ENCODE measurements around the gene NAA35. TPM values are rescaled to one million over a fixed set of nuclear protein-coding genes. Genes with fewer than 3 reads are reported as not detected.

The NAA35 gene
- total and polyA plus RNA-seq, 9 of the 15 experiments (the other 6 are each of a cell fraction or from before 2014, with no cell fraction given): 17.7 to 43.9 (median 29.0) TPM

GRCh38 chr9:86036555-86036954 lies 95.6 kb downstream of the NAA35 start:
- ChIA-PET POLR2A (no interaction called here), CTCF (ENCODE audit: low intra/inter-chr PET ratio) (no interaction called here)
- no peak overlapping the region for H3K27ac ChIP-seq (ENCODE audit: extremely low read depth, low read depth, low read length)
- H3K4me1 ChIP-seq (replicated peaks in 1 of 2; ENCODE audit: control insufficient read depth in 2 of 2, insufficient read depth in 2 of 2, low read length in 2 of 2): no peaks in the 10 kb centered on the region; a peak in 1 of 5 replicates
- no TSS peak for BruUV-seq (replicated peaks)
- H3K79me2 ChIP-seq (ENCODE audit: control insufficient read depth, insufficient read depth, low read length): no peaks in the 10 kb centered on the region
- H3K9me1 ChIP-seq (ENCODE audit: control insufficient read depth, insufficient read depth, low read length): no peaks in the 10 kb centered on the region
- H3K4me3 ChIP-seq: no peak overlapping the region
- 23% methylated on average over 9 of the region's 9 CpGs for WGBS (ENCODE audit: insufficient coverage, low coverage, missing lambda C conversion rate)
- DNase-seq (ENCODE audit: extremely low read depth in 1 of 4, low spot score in 3 of 4) (no peak), ATAC-seq (no peak), FAIRE-seq (no peak)
- intact Hi-C loops (cut with micrococcal nuclease): no loop called here
- no peaks in the 10 kb centered on the region for H4K20me1 ChIP-seq (replicated peaks; ENCODE audit: control insufficient read depth, insufficient read depth, low read length)
- peaks cover 5 to 28% of the 10 kb centered on the region in 2 experiments; a peak in 4 of 5 replicates for H3K27me3 ChIP-seq (ENCODE audit: control insufficient read depth in 2 of 2, insufficient read depth in 2 of 2, low read length in 2 of 2)
- H2AFZ ChIP-seq (ENCODE audit: low read depth, low read length): no peak overlapping the region
- H3K9me3 ChIP-seq (replicated peaks; ENCODE audit: control insufficient read depth, insufficient read depth, low read depth, low read length): no peaks in the 10 kb centered on the region
- H3K9ac ChIP-seq (ENCODE audit: insufficient read depth in 1 of 2, low read depth in 2 of 2, low read length in 2 of 2): no peak overlapping the region
- H3K36me3 ChIP-seq (ENCODE audit: control insufficient read depth, insufficient read depth, low read length): no peaks in the 10 kb centered on the region
- in situ Hi-C loops (cut with MboI): no loop called here
- H3K4me2 ChIP-seq (ENCODE audit: insufficient read depth, low read length): no peak overlapping the region
- no peak for TF ChIP-seq KHSRP (IDR thresholded peaks at IDR 0.05)
- no peak for TF ChIP-seq RBM34 (IDR thresholded peaks at IDR 0.05; ENCODE audit: borderline replicate concordance, insufficient read depth, low read length)
- TF ChIP-seq NR2F6 (CRISPR knock-in tag; IDR thresholded peaks at IDR 0.05): no peak
- TF ChIP-seq SFPQ (IDR thresholded peaks at IDR 0.05; ENCODE audit: low read depth, low read length): no peak
- no peak for TF ChIP-seq USF2 (CRISPR knock-in tag; IDR thresholded peaks at IDR 0.05)
- TF ChIP-seq HNRNPL (IDR thresholded peaks at IDR 0.05; ENCODE audit: low read depth, low read length): no peak
- TF ChIP-seq UBTF (IDR thresholded peaks at IDR 0.05; ENCODE audit: borderline replicate concordance in 1 of 2, low read depth in 2 of 2, low read length in 2 of 2): no peak
- no peak for TF ChIP-seq TCF7L2 (IDR thresholded peaks at IDR 0.05; ENCODE audit: low read depth, low read length)
- TF ChIP-seq ZNF79 (CRISPR knock-in tag; IDR thresholded peaks at IDR 0.05; ENCODE audit: low read depth): no peak
- TF ChIP-seq THAP7 (CRISPR knock-in tag; IDR thresholded peaks at IDR 0.05): no peak
- no peak for TF ChIP-seq NCOA1 (IDR thresholded peaks at IDR 0.05; ENCODE audit: low read depth)
- no peak for TF ChIP-seq HBP1 (CRISPR knock-in tag; IDR thresholded peaks at IDR 0.05)
- no peak for TF ChIP-seq TBP (optimal IDR thresholded peaks at IDR 0.05; ENCODE audit: low read depth, low read length)
- TF ChIP-seq ZC3H11A (IDR thresholded peaks at IDR 0.05; ENCODE audit: low read depth, low read length): no peak
- no peak for TF ChIP-seq KLF13 (tag; IDR thresholded peaks at IDR 0.05; ENCODE audit: borderline replicate concordance, low read depth)
